GM03348 (cell line): ENCODE measurements around the gene UBASH3A.
"Not testable (repeated sequence)": the region's sequence is repeated elsewhere in the genome, so short reads cannot be mapped to it uniquely, and the experiment has no call there.

ENCODE experiments used
- DNase-seq: peaks from one replicate; pipeline ENCODE4 v3.0.0; 2012; ENCODE audit warnings: low spot score

The UBASH3A gene

DNA sequence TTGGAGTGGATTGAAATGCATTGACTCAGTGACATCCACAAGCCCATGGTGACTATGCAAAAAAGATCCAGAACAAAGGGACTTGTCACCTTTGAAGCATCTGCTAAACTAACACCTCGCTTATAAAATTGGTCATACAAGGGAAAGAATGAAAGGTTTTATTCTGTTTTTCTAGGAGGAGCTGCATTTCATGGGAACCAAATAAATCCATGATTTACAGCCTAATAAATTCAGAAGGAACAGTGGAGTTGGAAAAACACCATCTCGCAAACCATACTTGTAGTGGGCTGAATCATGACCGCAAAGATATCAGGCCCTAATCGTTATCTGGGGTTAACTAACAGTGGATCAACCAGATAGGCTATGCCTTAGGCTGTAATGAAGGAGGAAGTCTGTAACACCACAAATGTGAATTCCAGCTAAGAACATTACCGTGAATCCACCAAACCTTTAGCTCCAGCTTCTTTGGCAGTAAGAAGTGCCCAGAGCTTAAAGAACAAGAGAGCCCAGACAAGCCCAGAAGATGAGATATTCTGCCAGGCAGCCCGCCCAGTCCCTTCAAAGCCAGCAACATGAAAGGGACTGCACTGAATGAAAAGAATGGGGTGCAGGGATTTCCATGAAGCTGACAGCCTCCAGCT is 64.9 kb downstream of the UBASH3A start:
- no peak for DNase-seq

DNA sequence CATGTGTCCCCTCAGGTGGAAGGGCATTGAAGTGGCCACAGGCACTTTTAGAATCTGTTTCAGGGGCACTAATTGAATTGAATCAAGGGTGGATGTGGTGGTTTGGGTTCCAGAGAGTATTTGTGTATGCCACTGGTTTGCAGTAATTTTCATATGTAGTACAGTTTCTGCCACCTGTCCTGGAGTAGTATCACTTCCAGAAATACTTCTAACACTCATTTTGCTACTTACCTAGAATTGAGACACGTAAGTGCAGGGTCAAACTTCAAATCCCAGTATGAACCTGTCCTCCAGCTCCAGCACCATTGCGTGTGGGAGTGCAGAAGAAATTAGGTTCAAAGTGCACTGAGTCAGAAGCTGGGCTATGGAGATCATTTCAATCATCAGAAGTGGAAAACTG is 65.6 kb downstream of the UBASH3A start:
- no peak for DNase-seq

- not testable (repeated sequence) for DNase-seq
Observed at GRCh38 chr21:42469726-42470125, 66.0 kb downstream of the UBASH3A start.

- DNase-seq, result no peak
Observed at GRCh38 chr21:42471206-42471605, 67.5 kb downstream of the UBASH3A start.

DNA sequence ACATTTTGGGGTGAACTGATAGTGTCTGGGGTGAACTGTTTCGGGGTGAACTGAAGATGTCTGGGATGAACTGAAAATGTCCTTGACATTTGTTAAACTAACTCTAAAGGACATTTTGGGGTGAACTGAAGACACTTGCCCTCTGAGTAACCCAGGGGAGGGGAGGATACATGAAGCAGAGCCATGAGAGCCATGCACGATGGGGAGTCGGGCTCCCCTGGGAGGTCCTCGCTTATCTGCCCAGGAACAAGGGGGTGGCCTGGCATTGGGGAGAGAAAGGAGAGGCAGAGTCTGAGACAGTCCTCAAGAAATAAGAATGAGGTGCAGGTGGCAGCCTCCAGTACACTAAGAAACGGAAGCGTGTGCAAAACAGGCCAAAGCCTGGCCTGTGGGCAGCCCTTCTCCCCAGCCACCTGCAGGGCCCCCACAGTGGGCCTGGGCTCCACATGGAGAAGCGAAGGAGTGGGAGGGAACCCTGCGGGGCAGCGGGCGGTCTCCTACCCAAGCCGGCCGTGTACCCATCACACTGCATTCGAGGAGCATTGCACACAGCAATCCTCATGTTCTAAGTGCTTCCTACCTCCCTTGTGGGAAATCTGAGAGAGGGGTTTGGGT is 68.1 kb downstream of the UBASH3A start:
- no peak for DNase-seq

GRCh38 chr21:42472521-42472920 is 68.8 kb downstream of the UBASH3A start:
- no peak for DNase-seq

DNA sequence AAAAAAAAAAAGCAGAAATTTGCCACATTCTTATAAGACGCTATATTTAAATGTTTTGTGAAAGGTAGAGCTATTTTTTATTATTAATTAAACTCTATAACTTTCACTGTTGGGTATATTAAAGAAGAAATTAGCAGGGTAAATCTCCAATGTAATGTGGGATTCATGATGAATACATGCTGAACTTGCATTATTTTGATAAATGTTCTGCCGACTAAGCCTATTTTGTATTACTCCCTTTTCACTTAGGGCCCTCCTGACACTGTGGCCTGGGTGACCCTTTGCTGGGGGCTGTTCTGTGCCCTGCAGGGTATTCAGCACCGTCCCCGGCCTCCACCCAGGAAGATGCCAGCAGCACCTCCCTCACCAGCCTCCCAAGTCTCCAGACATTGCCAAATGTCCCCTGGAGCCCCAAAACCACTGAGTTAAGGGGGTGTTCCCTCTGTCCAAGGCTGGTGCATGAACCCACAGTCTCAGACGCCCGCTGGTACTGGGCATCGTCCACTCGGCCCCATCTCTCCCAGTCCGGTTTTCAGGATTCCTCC is 69.9 kb downstream of the UBASH3A start:
- DNase-seq, result no peak

DNA sequence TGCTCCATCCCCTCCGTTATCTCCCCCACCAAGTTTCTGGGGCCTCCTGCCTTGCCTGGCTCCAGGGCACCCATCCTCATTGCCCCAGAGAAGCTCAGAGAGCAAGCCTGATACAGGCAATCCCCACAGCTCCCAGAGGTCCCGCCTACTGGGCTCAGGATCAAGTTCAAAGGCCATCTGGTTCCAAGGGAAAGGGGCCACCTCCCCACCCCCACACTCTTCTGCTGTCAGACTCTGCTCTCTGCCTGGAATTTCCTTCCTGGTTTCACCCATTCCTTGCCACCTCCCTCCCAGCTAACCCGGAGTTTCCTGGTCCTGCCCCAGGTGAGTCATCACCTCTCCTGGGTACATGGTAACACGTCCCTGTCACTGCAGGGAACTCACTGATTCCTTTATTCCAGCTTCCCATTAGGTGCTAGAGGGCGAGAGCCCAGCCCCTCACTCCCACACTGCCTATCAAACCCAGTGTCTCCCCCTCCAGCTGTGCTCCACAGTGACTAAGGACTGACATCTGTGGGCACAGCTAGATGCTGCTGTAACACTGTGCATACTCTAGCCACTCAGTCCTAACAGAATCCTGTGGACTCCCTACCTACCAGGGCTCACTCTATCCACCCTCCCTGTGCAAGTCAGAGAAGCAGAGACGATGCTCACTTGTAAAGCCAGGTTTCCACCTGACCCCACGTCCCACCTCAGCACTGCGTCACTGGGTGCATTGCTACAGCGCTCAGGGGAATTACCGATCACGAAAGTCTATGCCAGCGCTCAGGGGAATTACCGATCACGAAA is 70.5 kb downstream of the UBASH3A start:
- DNase-seq, result no peak

GRCh38 chr21:42475036-42475435 is 71.3 kb downstream of the UBASH3A start:
- no peak for DNase-seq

DNA sequence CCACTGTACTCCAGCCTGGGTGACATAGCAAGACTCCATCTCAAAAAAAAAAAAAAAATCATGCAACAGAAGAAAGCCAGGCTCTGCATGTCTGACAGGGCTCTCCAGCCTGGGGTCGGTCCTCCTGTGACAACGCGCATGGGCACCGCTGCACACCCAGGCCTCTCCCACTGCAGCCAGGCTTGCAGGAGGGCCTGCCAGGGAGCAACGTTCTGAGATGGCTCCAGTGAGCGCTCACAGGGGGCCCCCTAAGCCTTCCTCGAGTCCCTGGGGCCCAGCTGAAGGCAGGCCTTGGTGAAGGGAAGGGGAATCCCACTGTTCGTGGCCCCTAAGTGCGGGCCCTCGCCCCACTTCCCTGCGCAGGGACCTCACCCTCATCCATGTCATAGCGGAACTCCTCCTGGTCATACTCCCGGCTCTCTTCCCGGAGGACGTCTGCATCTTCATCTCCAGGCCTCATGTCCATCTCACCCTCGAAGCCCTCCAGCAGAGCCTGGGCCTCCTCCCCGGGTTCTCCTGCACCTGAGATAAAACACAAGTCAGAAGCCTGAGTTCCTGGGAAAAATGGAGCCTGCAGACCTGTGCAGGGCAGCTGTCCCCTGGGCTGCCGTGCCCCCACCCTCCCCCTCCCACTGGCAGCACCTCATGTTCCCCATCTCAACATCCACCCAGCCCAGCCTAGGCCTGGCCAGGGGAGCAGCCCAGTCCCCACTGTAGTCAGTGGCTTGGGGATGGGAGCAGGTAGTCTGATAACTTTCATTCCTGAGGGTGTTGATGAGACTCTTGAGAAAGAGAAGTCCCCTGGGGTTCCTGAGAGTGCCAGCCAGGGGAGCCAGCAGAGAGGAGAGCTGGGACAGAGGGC is 72.1 kb downstream of the UBASH3A start:
- no peak for DNase-seq

GRCh38 chr21:42476388-42477331 is 73.0 kb downstream of the UBASH3A start:
- DNase-seq, result no peak

DNA sequence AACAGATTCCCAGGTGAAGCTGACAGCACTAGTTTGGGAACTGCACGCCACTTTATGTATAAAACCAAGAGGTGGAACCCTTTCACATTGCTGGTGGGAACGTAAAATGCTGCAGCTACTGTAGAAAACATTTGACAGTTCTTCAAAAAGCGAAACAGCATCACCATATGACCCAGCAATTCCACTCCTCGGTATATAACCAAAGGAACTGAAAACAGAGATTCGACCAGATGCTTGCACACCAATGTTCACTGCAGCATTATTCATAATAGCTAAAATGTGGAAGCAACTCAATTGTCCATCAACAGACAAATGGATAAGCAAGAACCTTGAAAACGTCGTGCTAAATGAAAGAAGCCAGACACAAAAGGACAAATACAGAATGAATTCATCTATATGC is 74.8 kb downstream of the UBASH3A start:
- DNase-seq, result no peak

- no peak for DNase-seq
Observed at GRCh38 chr21:42479582-42479981, 75.9 kb downstream of the UBASH3A start.

DNA sequence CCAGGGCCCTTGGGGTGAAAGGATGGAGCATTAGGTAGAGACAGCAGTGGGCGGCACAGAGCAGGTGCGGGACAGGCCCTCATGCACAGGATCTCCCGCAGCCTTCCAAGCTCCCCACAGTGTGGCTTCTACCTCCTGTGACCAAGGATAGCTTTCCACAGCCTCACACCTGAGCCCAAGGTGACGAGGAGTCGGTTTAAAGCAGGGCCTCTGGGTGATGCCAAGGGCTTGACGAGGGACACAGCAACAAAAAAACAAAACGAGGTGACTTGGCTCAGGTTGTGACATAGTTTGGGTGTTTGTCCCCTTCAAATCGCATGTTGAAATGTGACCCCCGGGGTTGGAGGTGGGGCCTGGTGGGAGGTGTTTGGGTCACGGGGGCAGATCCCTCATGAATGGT is 77.0 kb downstream of the UBASH3A start:
- no peak for DNase-seq

GRCh38 chr21:42481169-42481568 is 77.5 kb downstream of the UBASH3A start:
- no peak for DNase-seq

DNA sequence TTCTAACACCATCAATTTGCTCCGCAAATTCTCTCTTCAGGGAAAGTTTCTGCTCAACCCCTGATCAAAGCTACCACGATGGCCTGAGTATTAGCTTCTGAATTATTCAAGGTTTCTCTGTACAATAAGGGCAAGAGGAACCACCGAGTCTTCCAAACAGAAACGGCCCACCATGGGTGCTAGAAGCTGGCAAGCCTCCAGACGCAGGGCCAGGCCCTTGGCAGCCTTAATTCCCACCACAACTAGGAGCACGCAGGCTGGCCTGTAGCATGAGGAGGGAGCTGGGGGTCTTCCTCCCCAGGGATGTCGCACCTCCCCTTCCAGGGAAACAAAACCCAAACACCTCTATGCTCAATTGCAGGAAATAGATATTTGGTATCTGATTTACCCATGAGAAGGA is 81.3 kb downstream of the UBASH3A start:
- DNase-seq, result no peak

- no peak for DNase-seq
Observed at GRCh38 chr21:42486072-42486471, 82.4 kb downstream of the UBASH3A start.

GRCh38 chr21:42486531-42486930 is 82.8 kb downstream of the UBASH3A start:
- no peak for DNase-seq

- DNase-seq, result no peak
Observed at GRCh38 chr21:42489006-42489563, 85.4 kb downstream of the UBASH3A start.

DNA sequence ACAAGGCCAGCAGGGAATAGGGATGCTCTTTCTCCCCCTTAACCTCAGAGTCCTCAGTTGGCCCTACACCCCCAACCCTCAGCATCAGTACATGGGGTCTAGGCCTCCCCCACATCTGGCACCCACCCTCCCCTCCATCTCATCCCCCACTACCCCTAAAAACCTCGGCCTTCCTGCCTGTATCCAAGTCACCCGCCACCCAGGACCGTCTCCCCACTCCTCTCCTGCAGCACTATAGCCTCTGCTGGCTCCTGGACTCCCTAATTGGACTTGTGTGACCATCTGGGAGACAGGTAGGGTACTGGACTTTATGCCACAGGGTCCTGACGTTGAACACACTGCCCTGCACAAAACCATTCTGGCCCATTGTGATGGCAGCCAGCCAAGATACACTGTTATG is 86.3 kb downstream of the UBASH3A start:
- DNase-seq, result no peak

GRCh38 chr21:42490720-42491119 is 87.0 kb downstream of the UBASH3A start:
- no peak for DNase-seq
